ENCODE measurements around the gene C3orf20. TPM values are rescaled to one million over a fixed set of nuclear protein-coding genes. Genes with fewer than 3 reads are reported as not detected.
"Not testable (repeated sequence)": the region's sequence is repeated elsewhere in the genome, so short reads cannot be mapped to it uniquely, and the experiment has no call there.

The C3orf20 gene
- total and polyA plus RNA-seq, 7 experiments from 2014 or later, result 0.05 to 0.81 (median 0.29) TPM; not detected in 1

- intact Hi-C loops (cut with micrococcal nuclease), result loop anchor here (5.0 to 10.0 kb wide), 4 partner anchors 555 to 1988 kb away; partner anchors contain the start of genes CAPN7 (in 1 of the 2), EAF1 (in 1 of the 2), METTL6 (in 1 of the 2) and RAF1 (in 1 of the 2)
- Histone ChIP-seq H3K4me1 (ENCODE audit: control insufficient read depth in 2 of 2, insufficient read depth in 2 of 2, low read length in 2 of 2) (peaks cover 24 to 25% of the 10 kb centered on the region in 2 donors), H3K36me3 (ENCODE audit: control insufficient read depth in 2 of 3, insufficient read depth in 3 of 3, low read length in 3 of 3) (peaks cover 13 to 22% (median 17%) of the 10 kb centered on the region in 3 experiments), H3K4me3 (ENCODE audit: low read length) (peak overlapping the region; percentile 90), H3K27ac (ENCODE audit: low read depth, low read length) (peak overlapping the region; percentile 94)
- Mint-ChIP-seq H3K27ac (peak overlapping the region; percentile 92 to 100 (median 98)), H3K4me3 (peak overlapping the region; percentile 84 to 100 (median 96)), H3K4me1 (peaks cover 29 to 87% (median 71%) of the 10 kb centered on the region in 7 donors), H3K36me3 (peaks cover 8 to 20% (median 13%) of the 10 kb centered on the region in 5 donors)
- H3K9me3 Mint-ChIP-seq; H3K9me3 ChIP-seq (ENCODE audit: control insufficient read depth in 2 of 3, low read length in 3 of 3); H3K27me3 ChIP-seq (ENCODE audit: control insufficient read depth in 2 of 2, insufficient read depth in 2 of 2, low read length in 2 of 2); H3K27me3 Mint-ChIP-seq; DNase-seq; ATAC-seq: not testable (repeated sequence)
- POLR2A ChIA-PET, result interaction anchor here (0.6 to 3.0 kb wide), 17 partner anchors 9 to 1812 kb away, joined by 3 to 34 read pairs (median 10); partner anchors contain the start of genes BTD, CHCHD4, HACL1 and LSM3
- CTCF ChIA-PET, result interaction anchor here (0.6 to 1.0 kb wide), 2 partner anchors 141 to 772 kb away, joined by 3 read pairs; no protein-coding TSS in a partner anchor
Measured at GRCh38 chr3:14652360-14652907, 22.5 kb upstream of the C3orf20 start.

- peaks cover 17 to 21% of the 10 kb centered on the region in 2 donors for H3K4me1 ChIP-seq (ENCODE audit: control insufficient read depth in 2 of 2, insufficient read depth in 2 of 2, low read length in 2 of 2)
- peaks cover 27 to 73% (median 55%) of the 10 kb centered on the region in 3 experiments for H3K36me3 ChIP-seq (ENCODE audit: control insufficient read depth in 2 of 3, insufficient read depth in 3 of 3, low read length in 3 of 3)
- no peak for ATAC-seq
- Mint-ChIP-seq H3K4me1 (peaks cover 22 to 61% (median 43%) of the 10 kb centered on the region in 7 donors), H3K4me3 (peak overlapping the region in 5 of 10 donors; percentile 2 to 42 (median 21)), H3K27ac (peak overlapping the region in 5 of 9 donors; percentile 35 to 65 (median 51)), H3K27me3 (no peaks in the 10 kb centered on the region), H3K36me3 (peaks cover 26 to 51% (median 29%) of the 10 kb centered on the region in 5 donors), H3K9me3 (no peaks in the 10 kb centered on the region)
- POLR2A ChIA-PET, result no interaction called here
- CTCF ChIA-PET, result interaction anchor here (0.6 kb wide), 1 partner anchor 320 kb away, joined by 3 read pairs; no protein-coding TSS in a partner anchor
- no peak overlapping the region for H3K4me3 ChIP-seq (ENCODE audit: low read length)
- H3K9me3 ChIP-seq (ENCODE audit: control insufficient read depth in 2 of 3, low read length in 3 of 3), result no peaks in the 10 kb centered on the region
- no peak overlapping the region for H3K27ac ChIP-seq (ENCODE audit: low read depth, low read length)
- no peaks in the 10 kb centered on the region for H3K27me3 ChIP-seq (ENCODE audit: control insufficient read depth in 2 of 2, insufficient read depth in 2 of 2, low read length in 2 of 2)
- DNase-seq, result no peak
- intact Hi-C loops (cut with micrococcal nuclease), result loop anchor here in 1 of 2 donors (10.0 kb wide), 1 partner anchor 1993 kb away; the partner anchor contains the start of gene RAF1
Measured at GRCh38 chr3:14657579-14657978, 17.4 kb upstream of the C3orf20 start.

- H3K4me1 Mint-ChIP-seq, result peaks cover 11 to 53% (median 29%) of the 10 kb centered on the region in 7 donors
- no peak overlapping the region for H3K4me3 Mint-ChIP-seq
- no peaks in the 10 kb centered on the region for H3K27me3 Mint-ChIP-seq
- peaks cover 28 to 60% (median 36%) of the 10 kb centered on the region in 5 donors for H3K36me3 Mint-ChIP-seq
- Histone ChIP-seq H3K27ac (ENCODE audit: low read depth, low read length) (no peak overlapping the region), H3K9me3 (ENCODE audit: control insufficient read depth in 2 of 3, low read length in 3 of 3) (no peaks in the 10 kb centered on the region), H3K27me3 (ENCODE audit: control insufficient read depth in 2 of 2, insufficient read depth in 2 of 2, low read length in 2 of 2) (no peaks in the 10 kb centered on the region), H3K4me1 (ENCODE audit: control insufficient read depth in 2 of 2, insufficient read depth in 2 of 2, low read length in 2 of 2) (peaks cover 5 to 8% of the 10 kb centered on the region in 2 donors), H3K36me3 (ENCODE audit: control insufficient read depth in 2 of 3, insufficient read depth in 3 of 3, low read length in 3 of 3) (peaks cover 37 to 87% (median 69%) of the 10 kb centered on the region in 3 experiments), H3K4me3 (ENCODE audit: low read length) (no peak overlapping the region)
- ATAC-seq (no peak), DNase-seq (no peak)
- peak overlapping the region in 2 of 9 donors; percentile 12 to 42 for H3K27ac Mint-ChIP-seq
- H3K9me3 Mint-ChIP-seq, result no peaks in the 10 kb centered on the region
- CTCF ChIA-PET, result no interaction called here
- intact Hi-C loops (cut with micrococcal nuclease), result loop anchor here in 1 of 2 donors (10.0 kb wide), 1 partner anchor 1994 kb away; the partner anchor contains the start of gene RAF1
- POLR2A ChIA-PET, result no interaction called here
Measured at GRCh38 chr3:14658978-14659377, 16.0 kb upstream of the C3orf20 start.

GRCh38 chr3:14660942-14661341 lies 14.0 kb upstream of the C3orf20 start:
- H3K4me1 ChIP-seq (ENCODE audit: control insufficient read depth in 2 of 2, insufficient read depth in 2 of 2, low read length in 2 of 2), result peaks cover 0 to 4% of the 10 kb centered on the region in 2 donors
- peak overlapping the region in 1 of 9 donors; percentile 32 for H3K27ac Mint-ChIP-seq
- peaks cover 49 to 99% (median 75%) of the 10 kb centered on the region in 3 experiments for H3K36me3 ChIP-seq (ENCODE audit: control insufficient read depth in 2 of 3, insufficient read depth in 3 of 3, low read length in 3 of 3)
- H3K36me3 Mint-ChIP-seq, result peaks cover 35 to 63% (median 45%) of the 10 kb centered on the region in 5 donors
- H3K9me3 Mint-ChIP-seq, result no peaks in the 10 kb centered on the region
- CTCF ChIA-PET, result no interaction called here
- no peaks in the 10 kb centered on the region for H3K9me3 ChIP-seq (ENCODE audit: control insufficient read depth in 2 of 3, low read length in 3 of 3)
- H3K27ac ChIP-seq (ENCODE audit: low read depth, low read length), result no peak overlapping the region
- ATAC-seq (no peak), DNase-seq (no peak)
- no peak overlapping the region for H3K4me3 Mint-ChIP-seq
- intact Hi-C loops (cut with micrococcal nuclease), result no loop called here
- no peaks in the 10 kb centered on the region for H3K27me3 Mint-ChIP-seq
- no peak overlapping the region for H3K4me3 ChIP-seq (ENCODE audit: low read length)
- POLR2A ChIA-PET, result interaction anchor here (2.5 kb wide), 1 partner anchor 9 kb away, joined by 12 read pairs; the partner anchor contains the start of gene CCDC174
- peaks cover 5 to 33% (median 17%) of the 10 kb centered on the region in 7 donors for H3K4me1 Mint-ChIP-seq
- H3K27me3 ChIP-seq (ENCODE audit: control insufficient read depth in 2 of 2, insufficient read depth in 2 of 2, low read length in 2 of 2), result no peaks in the 10 kb centered on the region

GRCh38 chr3:14663396-14664135 lies 11.4 kb upstream of the C3orf20 start:
- CTCF ChIA-PET, result interaction anchor here (0.6 kb wide), 1 partner anchor 10 kb away, joined by 3 read pairs; no protein-coding TSS in a partner anchor
- H3K27ac Mint-ChIP-seq, result peak overlapping the region in 2 of 9 donors; percentile 43 to 48

GRCh38 chr3:14664170-14664569 lies 10.8 kb upstream of the C3orf20 start:
- Histone ChIP-seq H3K9me3 (ENCODE audit: control insufficient read depth in 2 of 3, low read length in 3 of 3) (no peaks in the 10 kb centered on the region), H3K27me3 (ENCODE audit: control insufficient read depth in 2 of 2, insufficient read depth in 2 of 2, low read length in 2 of 2) (no peaks in the 10 kb centered on the region), H3K4me1 (ENCODE audit: control insufficient read depth in 2 of 2, insufficient read depth in 2 of 2, low read length in 2 of 2) (no peaks in the 10 kb centered on the region), H3K27ac (ENCODE audit: low read depth, low read length) (no peak overlapping the region), H3K36me3 (ENCODE audit: control insufficient read depth in 2 of 3, insufficient read depth in 3 of 3, low read length in 3 of 3) (peaks cover 49 to 98% (median 74%) of the 10 kb centered on the region in 3 experiments), H3K4me3 (ENCODE audit: low read length) (no peak overlapping the region)
- Mint-ChIP-seq H3K4me3 (no peak overlapping the region), H3K36me3 (peaks cover 26 to 59% (median 37%) of the 10 kb centered on the region in 5 donors), H3K4me1 (peaks cover 0 to 12% (median 4%) of the 10 kb centered on the region in 7 donors), H3K9me3 (no peaks in the 10 kb centered on the region), H3K27me3 (no peaks in the 10 kb centered on the region), H3K27ac (peak overlapping the region in 1 of 9 donors; percentile 70)
- POLR2A ChIA-PET, result interaction anchor here (0.7 to 1.0 kb wide), 2 partner anchors 9 to 33 kb away, joined by 3 to 4 read pairs; no protein-coding TSS in a partner anchor
- DNase-seq (no peak), ATAC-seq (no peak)
- intact Hi-C loops (cut with micrococcal nuclease), result no loop called here
- CTCF ChIA-PET, result interaction anchor here (0.6 kb wide), 1 partner anchor 9 kb away, joined by 3 read pairs; no protein-coding TSS in a partner anchor

More at GRCh38 chr3:14663396-14664135, 11.4 kb upstream of the C3orf20 start:
- Histone ChIP-seq H3K4me1 (ENCODE audit: control insufficient read depth in 2 of 2, insufficient read depth in 2 of 2, low read length in 2 of 2) (no peaks in the 10 kb centered on the region), H3K4me3 (ENCODE audit: low read length) (no peak overlapping the region), H3K9me3 (ENCODE audit: control insufficient read depth in 2 of 3, low read length in 3 of 3) (no peaks in the 10 kb centered on the region), H3K36me3 (ENCODE audit: control insufficient read depth in 2 of 3, insufficient read depth in 3 of 3, low read length in 3 of 3) (peaks cover 44 to 98% (median 74%) of the 10 kb centered on the region in 3 experiments), H3K27ac (ENCODE audit: low read depth, low read length) (no peak overlapping the region), H3K27me3 (ENCODE audit: control insufficient read depth in 2 of 2, insufficient read depth in 2 of 2, low read length in 2 of 2) (no peaks in the 10 kb centered on the region)
- Mint-ChIP-seq H3K4me1 (peaks cover 0 to 12% (median 5%) of the 10 kb centered on the region in 7 donors), H3K4me3 (no peak overlapping the region), H3K36me3 (peaks cover 26 to 65% (median 37%) of the 10 kb centered on the region in 5 donors), H3K27me3 (no peaks in the 10 kb centered on the region), H3K9me3 (no peaks in the 10 kb centered on the region)
- intact Hi-C loops (cut with micrococcal nuclease), result no loop called here
- ATAC-seq (no peak), DNase-seq (no peak)
- POLR2A ChIA-PET, result interaction anchor here (0.7 to 1.6 kb wide), 3 partner anchors 8 to 32 kb away, joined by 3 to 10 read pairs (median 4); partner anchors contain the start of gene CCDC174

All from naive thymus-derived CD4-positive, alpha-beta T cell (primary cell).